Effector memory CD8-positive, alpha-beta T cell (primary cell): ENCODE data around the gene LGALS16.
"Not testable (repeated sequence)": the region's sequence is repeated elsewhere in the genome, so short reads cannot be mapped to it uniquely, and the experiment has no call there.

Experiments used
- ATAC-seq: fragments of 150-1000 bp; cut with Tn5 transposase; replicated peaks from 2 replicates; pipeline ENCODE4 v1.10.0; 2021; ENCODE audit warnings: mild to moderate bottlenecking, moderate library complexity
- DNase-seq, 3 experiments: peaks; one replicate each; pipeline ENCODE4 v3.0.0; 2021
- H3K27ac Mint-ChIP-seq, 2 donors: one replicate each; pipeline ENCODE4 v1.8.0; 2022; ENCODE audit warnings: mild to moderate bottlenecking in 2 of 2, mixed read lengths in 2 of 2, moderate library complexity in 2 of 2
- H3K27me3 Mint-ChIP-seq, 2 donors: one replicate each; pipeline ENCODE4 v1.8.0; 2022; ENCODE audit warnings: mixed read lengths in 2 of 2
- H3K36me3 Mint-ChIP-seq: one replicate; pipeline ENCODE4 v1.8.0; 2022; ENCODE audit warnings: mild to moderate bottlenecking, moderate library complexity, mixed read lengths; ENCODE audit not compliant: insufficient read depth
- H3K4me1 Mint-ChIP-seq, 2 donors: one replicate each; pipeline ENCODE4 v1.8.0; 2022; ENCODE audit warnings: low read depth in 2 of 2, mixed read lengths in 2 of 2
- H3K4me3 Mint-ChIP-seq, 2 donors: one replicate each; pipeline ENCODE4 v1.8.0; 2022; ENCODE audit warnings: mild to moderate bottlenecking in 2 of 2, mixed read lengths in 2 of 2, moderate library complexity in 2 of 2
- H3K9me3 Mint-ChIP-seq, 2 donors: one replicate each; pipeline ENCODE4 v1.8.0; 2022; ENCODE audit warnings: mixed read lengths in 2 of 2

Gene LGALS16

GRCh38 chr19:39681416-39681815, 25.7 kb downstream of the LGALS16 start:
- Mint-ChIP-seq H3K4me1 (peaks cover 15 to 19% of the 10 kb centered on the region in 2 donors), H3K27ac (no peak overlapping the region), H3K9me3 (no peaks in the 10 kb centered on the region), H3K4me3 (no peak overlapping the region), H3K36me3 (no peaks in the 10 kb centered on the region), H3K27me3 (peaks cover 2 to 28% of the 10 kb centered on the region in 2 donors)
- no peak for DNase-seq
- ATAC-seq: no peak

GRCh38 chr19:39684267-39684666, 28.6 kb downstream of the LGALS16 start:
- Mint-ChIP-seq H3K9me3 (no peaks in the 10 kb centered on the region), H3K27ac (no peak overlapping the region), H3K36me3 (no peaks in the 10 kb centered on the region), H3K27me3 (peaks cover 6 to 32% of the 10 kb centered on the region in 2 donors), H3K4me3 (no peak overlapping the region), H3K4me1 (peaks cover 6 to 7% of the 10 kb centered on the region in 2 donors)
- DNase-seq (no peak), ATAC-seq (no peak)

GRCh38 chr19:39686739-39687138, 31.0 kb downstream of the LGALS16 start:
- DNase-seq: no peak
- Mint-ChIP-seq H3K27me3 (peaks cover 7 to 32% of the 10 kb centered on the region in 2 donors), H3K4me1 (no peaks in the 10 kb centered on the region), H3K36me3 (no peaks in the 10 kb centered on the region), H3K9me3 (no peaks in the 10 kb centered on the region), H3K27ac (no peak overlapping the region), H3K4me3 (no peak overlapping the region)
- ATAC-seq: no peak

- not testable (repeated sequence) for H3K9me3 Mint-ChIP-seq, H3K4me3 Mint-ChIP-seq, DNase-seq, H3K4me1 Mint-ChIP-seq, H3K27ac Mint-ChIP-seq, H3K36me3 Mint-ChIP-seq, ATAC-seq
- peaks cover 19 to 39% of the 10 kb centered on the region in 2 donors for H3K27me3 Mint-ChIP-seq
Measured at GRCh38 chr19:39688637-39689036, 32.9 kb downstream of the LGALS16 start.

GRCh38 chr19:39692166-39692565, 36.5 kb downstream of the LGALS16 start:
- H3K27ac Mint-ChIP-seq: no peak overlapping the region
- H3K4me1 Mint-ChIP-seq: no peaks in the 10 kb centered on the region
- DNase-seq: no peak
- no peak overlapping the region for H3K4me3 Mint-ChIP-seq
- no peaks in the 10 kb centered on the region for H3K36me3 Mint-ChIP-seq
- no peak for ATAC-seq
- no peaks in the 10 kb centered on the region for H3K9me3 Mint-ChIP-seq
- H3K27me3 Mint-ChIP-seq: peaks cover 25 to 53% of the 10 kb centered on the region in 2 donors

GRCh38 chr19:39692822-39693221, 37.1 kb downstream of the LGALS16 start:
- no peak overlapping the region for H3K4me3 Mint-ChIP-seq
- no peaks in the 10 kb centered on the region for H3K9me3 Mint-ChIP-seq
- H3K36me3 Mint-ChIP-seq: no peaks in the 10 kb centered on the region
- no peak for DNase-seq
- no peaks in the 10 kb centered on the region for H3K4me1 Mint-ChIP-seq
- no peak overlapping the region for H3K27ac Mint-ChIP-seq
- H3K27me3 Mint-ChIP-seq: peaks cover 30 to 58% of the 10 kb centered on the region in 2 donors
- ATAC-seq: no peak

- H3K27me3 Mint-ChIP-seq: peaks cover 50 to 76% of the 10 kb centered on the region in 2 donors
- no peak for DNase-seq
- H3K4me3 Mint-ChIP-seq: no peak overlapping the region
- H3K4me1 Mint-ChIP-seq: no peaks in the 10 kb centered on the region
- no peaks in the 10 kb centered on the region for H3K9me3 Mint-ChIP-seq
- no peak for ATAC-seq
- no peak overlapping the region for H3K27ac Mint-ChIP-seq
- H3K36me3 Mint-ChIP-seq: no peaks in the 10 kb centered on the region
Measured at GRCh38 chr19:39695759-39696158, 40.0 kb downstream of the LGALS16 start.

- H3K36me3 Mint-ChIP-seq: no peaks in the 10 kb centered on the region
- no peaks in the 10 kb centered on the region for H3K4me1 Mint-ChIP-seq
- peaks cover 55 to 82% of the 10 kb centered on the region in 2 donors for H3K27me3 Mint-ChIP-seq
- DNase-seq (no peak), ATAC-seq (no peak)
- no peak overlapping the region for H3K4me3 Mint-ChIP-seq
- no peaks in the 10 kb centered on the region for H3K9me3 Mint-ChIP-seq
- H3K27ac Mint-ChIP-seq: no peak overlapping the region
Measured at GRCh38 chr19:39696387-39696786, 40.7 kb downstream of the LGALS16 start.

- no peaks in the 10 kb centered on the region for H3K9me3 Mint-ChIP-seq
- DNase-seq: no peak
- ATAC-seq: no peak
- no peak overlapping the region for H3K4me3 Mint-ChIP-seq
- peaks cover 51 to 76% of the 10 kb centered on the region in 2 donors for H3K27me3 Mint-ChIP-seq
- H3K4me1 Mint-ChIP-seq: no peaks in the 10 kb centered on the region
- H3K27ac Mint-ChIP-seq: no peak overlapping the region
- H3K36me3 Mint-ChIP-seq: no peaks in the 10 kb centered on the region
Measured at GRCh38 chr19:39698535-39698934, 42.8 kb downstream of the LGALS16 start.

- H3K27ac Mint-ChIP-seq: no peak overlapping the region
- ATAC-seq (no peak), DNase-seq (no peak)
- H3K27me3 Mint-ChIP-seq: peaks cover 41 to 49% of the 10 kb centered on the region in 2 donors
- H3K4me1 Mint-ChIP-seq: peaks cover 0 to 5% of the 10 kb centered on the region in 2 donors
- no peaks in the 10 kb centered on the region for H3K9me3 Mint-ChIP-seq
- no peaks in the 10 kb centered on the region for H3K36me3 Mint-ChIP-seq
- no peak overlapping the region for H3K4me3 Mint-ChIP-seq
Measured at GRCh38 chr19:39701291-39701690, 45.6 kb downstream of the LGALS16 start.

GRCh38 chr19:39704181-39705044, 48.7 kb downstream of the LGALS16 start, which contains the start of gene LGALS14:
Gene LGALS14, plus strand, starts transcription at chr19:39704481. Its CDS starts 48 bp downstream, at chr19:39704529.
- peaks cover 0 to 5% of the 10 kb centered on the region in 2 donors for H3K4me1 Mint-ChIP-seq
- ATAC-seq (no peak), DNase-seq (no peak)
- no peaks in the 10 kb centered on the region for H3K9me3 Mint-ChIP-seq
- H3K27me3 Mint-ChIP-seq: peaks cover 24% of the 10 kb centered on the region in 2 donors
- H3K36me3 Mint-ChIP-seq: no peaks in the 10 kb centered on the region
- peak within 1 kb of the TSS in 1 of 2 donors; percentile 0 for H3K27ac Mint-ChIP-seq
- no peak within 1 kb of the TSS for H3K4me3 Mint-ChIP-seq

GRCh38 chr19:39705578-39706188, 50.0 kb downstream of the LGALS16 start:
- H3K4me3 Mint-ChIP-seq: no peak overlapping the region
- H3K9me3 Mint-ChIP-seq: no peaks in the 10 kb centered on the region
- DNase-seq: no peak
- H3K27ac Mint-ChIP-seq: no peak overlapping the region
- peaks cover 16 to 17% of the 10 kb centered on the region in 2 donors for H3K27me3 Mint-ChIP-seq
- no peaks in the 10 kb centered on the region for H3K36me3 Mint-ChIP-seq
- peaks cover 0 to 5% of the 10 kb centered on the region in 2 donors for H3K4me1 Mint-ChIP-seq
- no peak for ATAC-seq

GRCh38 chr19:39708594-39708993, 52.9 kb downstream of the LGALS16 start:
- peaks cover 6 to 9% of the 10 kb centered on the region in 2 donors for H3K27me3 Mint-ChIP-seq
- DNase-seq (no peak), ATAC-seq (no peak)
- peaks cover 0 to 5% of the 10 kb centered on the region in 2 donors for H3K4me1 Mint-ChIP-seq
- H3K36me3 Mint-ChIP-seq: no peaks in the 10 kb centered on the region
- no peak overlapping the region for H3K4me3 Mint-ChIP-seq
- H3K9me3 Mint-ChIP-seq: no peaks in the 10 kb centered on the region
- H3K27ac Mint-ChIP-seq: no peak overlapping the region
